ENCODE results near the gene EPSTI1.
A peak's percentile ranks its signal among the peaks of the same experiment; 100 is the strongest.
"Not testable (repeated sequence)": the region's sequence is repeated elsewhere in the genome, so short reads cannot be mapped to it uniquely, and the experiment has no call there.

EPSTI1 gene

DNA sequence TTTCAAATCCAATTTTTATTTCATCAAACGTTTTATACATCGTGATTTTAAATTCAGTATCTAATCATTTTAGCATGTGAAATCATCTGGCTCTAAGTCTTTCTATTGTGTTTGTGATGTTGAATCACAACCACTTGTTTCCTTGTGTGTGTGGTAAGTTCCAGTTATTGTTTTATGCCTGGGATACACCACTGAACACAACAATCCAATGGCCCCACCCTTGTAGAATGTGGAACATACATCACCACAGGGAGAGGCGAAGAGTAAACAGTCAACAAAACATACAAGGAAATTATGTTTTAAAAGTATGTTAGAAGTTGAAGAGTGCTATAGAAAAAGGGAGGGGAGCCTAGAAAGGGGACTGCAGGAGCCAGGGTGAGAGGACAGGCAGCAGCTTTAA lies 100.5 kb downstream of the EPSTI1 start:
- DNase-seq = no peak

DNA sequence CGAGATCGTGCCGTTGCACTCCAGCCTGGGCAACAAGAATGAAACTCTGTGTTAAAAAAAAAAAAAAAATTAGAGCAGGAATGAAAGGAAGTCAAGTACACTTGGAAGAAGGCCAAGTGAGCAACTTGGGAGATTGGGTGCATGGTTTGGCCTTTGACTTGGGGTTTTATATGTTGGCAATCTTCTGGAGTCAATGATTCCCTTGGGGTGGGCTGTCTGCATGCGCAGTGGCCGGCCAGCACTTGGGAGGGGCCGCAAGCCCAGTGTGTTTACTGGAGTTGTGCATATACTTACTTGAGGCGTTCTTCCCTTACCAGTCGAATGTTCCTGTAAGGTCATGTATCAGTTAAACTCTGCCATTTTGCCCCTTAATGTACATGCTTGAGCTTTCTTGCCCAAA lies 106.7 kb downstream of the EPSTI1 start:
- DNase-seq = no peak

DNA sequence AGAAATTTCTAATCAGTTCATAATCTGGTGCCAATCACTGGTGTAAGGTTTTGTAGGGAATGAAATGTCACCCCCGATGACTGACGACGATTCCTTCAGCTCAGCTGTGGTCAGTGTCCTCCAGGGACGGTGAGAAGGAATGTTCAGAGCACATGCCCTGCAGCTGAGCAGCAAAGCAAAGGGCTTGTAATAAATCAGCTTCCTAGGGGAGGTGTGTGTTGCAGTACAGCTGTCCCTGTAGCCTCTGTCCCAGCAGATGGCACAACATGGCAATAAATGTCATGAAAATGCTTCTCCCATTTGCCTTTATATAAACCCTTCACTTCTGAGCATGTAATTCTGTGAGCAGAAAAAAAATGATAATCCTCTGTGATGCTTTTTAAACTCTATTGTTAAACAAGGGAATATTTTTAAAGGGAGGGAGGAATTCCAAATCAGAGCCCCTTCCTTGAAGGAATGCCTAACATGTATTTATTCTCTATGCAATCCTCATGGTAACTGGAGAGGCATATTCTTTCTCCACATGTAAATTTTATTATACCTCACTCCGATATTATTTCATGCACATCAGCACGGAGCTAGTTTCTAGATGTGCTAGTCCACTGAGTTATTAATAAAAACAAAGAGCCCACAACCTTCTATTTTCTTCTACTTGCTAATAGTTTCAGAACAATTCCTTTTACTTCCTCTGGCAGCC lies 108.1 kb downstream of the EPSTI1 start:
- DNase-seq = no peak

DNA sequence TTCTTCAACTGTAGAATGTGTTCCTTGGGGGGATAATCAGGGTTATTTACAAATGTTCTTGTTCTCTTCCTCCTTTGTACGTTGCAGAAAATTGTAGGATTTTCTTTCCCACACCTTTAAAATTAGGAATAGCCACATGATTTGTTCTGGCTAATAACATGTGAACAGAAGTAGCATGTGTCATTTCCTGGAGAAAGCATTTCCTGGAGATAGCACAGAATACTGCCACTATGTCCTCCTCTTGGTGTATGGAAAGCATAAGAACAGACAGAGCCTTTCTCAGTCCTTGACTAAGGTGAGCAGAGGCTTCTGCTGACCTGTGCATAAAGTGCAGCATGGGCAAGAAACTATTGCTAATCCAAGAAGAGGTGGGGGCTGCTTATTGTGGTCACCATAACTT lies 108.9 kb downstream of the EPSTI1 start:
- no peak for DNase-seq

DNA sequence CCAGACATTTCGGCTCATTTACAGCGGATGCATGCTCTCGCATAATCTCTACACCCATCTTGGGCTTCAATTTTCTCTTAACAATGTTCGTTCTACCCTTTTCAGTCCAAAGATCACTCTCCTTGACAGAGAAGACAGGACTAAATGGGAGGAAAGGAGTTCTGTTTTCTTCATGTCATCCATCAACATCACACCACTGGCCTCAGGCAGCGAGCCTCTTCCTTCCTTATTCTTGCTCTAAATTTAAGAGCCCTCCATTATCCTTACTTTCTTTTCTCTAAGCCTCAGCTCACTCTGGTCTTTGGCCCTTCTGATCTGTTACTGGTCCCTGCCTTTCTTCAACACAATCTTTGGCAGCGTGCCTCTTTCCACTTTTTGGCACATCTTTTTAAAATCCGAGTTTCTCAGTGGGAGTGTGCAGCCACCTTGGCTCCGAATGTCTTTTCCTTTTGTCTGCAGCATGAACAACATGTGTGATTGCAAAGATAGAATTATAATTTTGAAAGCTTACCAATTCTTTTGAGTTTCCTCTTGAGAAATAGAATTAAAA lies 111.9 kb downstream of the EPSTI1 start:
- peak in 1 of 2 donors; percentile 11 for DNase-seq

DNA sequence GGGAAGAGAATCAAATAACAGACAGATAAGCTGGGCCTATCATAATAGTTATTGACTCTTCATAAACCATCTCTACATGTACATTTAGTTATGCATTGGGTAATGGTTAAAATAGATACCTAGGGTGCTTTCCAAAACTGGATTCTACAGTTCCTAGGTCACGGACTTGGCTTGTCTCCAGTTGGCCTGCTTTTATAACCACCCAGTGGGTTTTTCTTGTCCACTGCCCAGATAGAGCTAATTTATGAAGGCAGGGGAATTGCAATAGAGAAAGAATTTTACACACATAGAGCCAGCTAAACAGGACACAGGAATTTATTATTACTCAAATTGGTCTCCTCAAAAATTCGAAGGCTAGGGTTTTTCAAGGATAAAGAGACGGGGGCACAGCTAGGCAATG lies 113.3 kb downstream of the EPSTI1 start:
- DNase-seq = no peak

DNA sequence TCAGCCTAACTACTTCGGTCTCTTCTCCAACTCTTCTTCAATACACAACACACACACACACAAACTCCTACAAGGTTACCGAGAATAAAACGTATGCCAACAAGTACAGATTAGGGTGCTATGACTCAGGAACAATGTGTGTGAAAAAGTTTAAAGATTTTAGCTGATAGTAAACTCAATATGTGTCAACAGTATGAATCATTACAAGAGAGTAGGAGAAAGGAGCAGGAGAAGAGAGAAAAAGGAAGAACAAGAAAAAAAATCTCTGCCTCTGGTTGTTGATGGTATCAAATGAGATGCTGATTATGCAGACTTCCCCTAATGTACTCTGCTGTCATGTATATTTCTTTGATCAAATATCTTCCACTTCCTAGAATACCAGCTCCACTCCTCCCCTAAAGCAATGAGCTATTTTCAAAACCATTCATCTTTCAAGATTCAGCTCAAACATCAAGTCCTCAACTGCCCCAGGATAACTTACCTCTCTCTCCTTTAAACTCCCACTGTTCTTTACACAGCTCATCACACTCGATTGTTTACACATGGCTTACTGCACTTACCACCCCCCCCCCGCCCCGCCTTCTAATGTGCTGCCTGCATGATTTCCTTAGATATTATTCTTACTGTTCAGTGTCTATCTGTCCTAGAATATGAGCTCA lies 115.0 kb downstream of the EPSTI1 start:
- DNase-seq = no peak

DNA sequence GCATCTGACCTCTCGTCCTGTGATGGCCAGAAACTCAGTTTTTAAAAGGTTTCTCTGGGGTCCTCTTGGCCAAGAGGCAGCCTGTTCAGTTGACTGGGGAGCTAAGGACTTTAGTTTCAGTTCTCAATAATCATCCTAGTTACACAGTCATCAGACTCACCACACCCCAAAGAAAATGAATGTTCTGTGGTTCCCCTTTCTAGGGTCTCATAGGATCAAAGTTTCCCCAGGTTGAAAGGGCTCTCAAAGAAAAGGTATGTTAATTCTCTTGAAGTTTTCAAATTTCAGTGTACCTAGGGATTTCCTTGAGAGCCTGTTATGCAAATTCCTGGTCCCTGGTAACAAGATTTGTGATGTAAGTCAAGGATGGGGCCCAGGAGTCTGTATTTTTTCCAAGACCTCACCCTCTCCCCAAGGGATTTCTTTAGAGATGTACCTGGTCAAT lies 115.7 kb downstream of the EPSTI1 start:
- no peak for DNase-seq

DNA sequence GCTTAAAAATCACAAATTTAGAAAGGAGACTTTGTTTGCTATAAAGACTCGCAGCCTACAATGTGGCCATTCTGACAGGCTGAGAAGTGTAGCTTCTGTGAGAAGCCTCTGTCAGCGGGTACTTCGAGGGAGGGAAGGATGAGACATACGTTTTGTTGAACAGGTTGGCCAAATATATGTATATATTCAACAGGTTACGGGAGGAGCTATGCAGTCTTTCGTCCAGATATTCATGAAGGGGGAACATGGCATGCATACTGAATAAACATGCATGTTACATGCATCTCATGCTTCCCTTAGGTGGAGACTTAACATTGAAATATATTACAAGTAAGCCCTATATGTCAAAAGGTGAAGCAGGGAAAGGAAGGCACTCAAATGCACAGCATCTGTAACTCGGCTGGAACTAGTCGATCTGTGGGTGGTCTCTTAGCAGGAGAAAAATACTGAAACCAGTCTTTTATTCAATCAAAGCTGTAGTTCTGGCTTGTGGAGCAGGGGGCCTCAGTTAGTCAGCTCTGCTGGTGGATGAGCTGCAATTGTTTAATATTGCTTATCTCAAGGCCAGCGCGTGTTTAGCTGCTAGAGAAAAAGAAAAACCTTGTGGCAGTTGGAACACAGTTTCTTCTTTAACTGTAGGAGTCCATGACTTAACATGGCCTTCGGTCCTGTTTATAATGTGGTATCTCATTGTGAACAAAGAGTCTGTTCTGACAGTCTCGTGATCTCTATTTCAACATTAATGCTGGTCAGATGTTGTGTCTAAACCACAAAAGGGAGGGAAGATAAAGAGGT lies 116.4 kb downstream of the EPSTI1 start:
- DNase-seq = no peak

DNA sequence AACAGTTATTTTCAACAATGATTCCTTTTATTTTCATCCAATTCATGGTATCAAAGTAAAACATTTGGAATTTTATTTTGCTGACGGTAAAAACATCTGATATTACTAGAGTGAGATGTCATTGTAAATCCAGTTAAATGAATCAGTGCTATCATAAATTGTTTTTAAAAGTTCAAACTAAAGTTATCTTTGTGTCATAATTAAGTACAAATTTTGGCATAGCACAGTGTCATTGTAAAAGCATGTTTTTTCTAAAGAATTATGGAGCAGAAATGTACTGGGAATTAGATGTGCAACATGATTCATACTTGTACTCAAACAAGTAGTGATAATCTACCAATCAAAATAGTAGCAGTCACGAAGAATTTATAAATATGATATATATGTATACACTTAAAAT lies 117.8 kb downstream of the EPSTI1 start:
- DNase-seq = no peak

DNA sequence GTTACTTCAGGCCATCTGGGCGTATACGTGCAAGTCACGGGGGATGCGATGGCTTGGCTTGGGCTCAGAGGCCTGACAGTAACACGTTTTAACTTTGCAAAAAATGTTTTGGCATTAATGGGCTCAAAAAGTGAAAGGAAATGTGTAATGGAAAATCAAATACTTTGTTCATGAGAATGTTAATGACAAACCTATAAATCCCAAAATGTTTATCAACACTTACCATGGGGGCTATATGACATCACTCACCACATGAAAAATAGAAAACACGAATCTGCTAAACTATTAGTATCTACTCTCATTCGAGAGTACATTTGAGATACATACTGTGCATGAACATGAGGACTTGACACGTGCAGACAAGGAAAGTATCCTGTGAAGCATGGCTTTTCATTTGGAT lies 119.0 kb downstream of the EPSTI1 start:
- DNase-seq = no peak

DNA sequence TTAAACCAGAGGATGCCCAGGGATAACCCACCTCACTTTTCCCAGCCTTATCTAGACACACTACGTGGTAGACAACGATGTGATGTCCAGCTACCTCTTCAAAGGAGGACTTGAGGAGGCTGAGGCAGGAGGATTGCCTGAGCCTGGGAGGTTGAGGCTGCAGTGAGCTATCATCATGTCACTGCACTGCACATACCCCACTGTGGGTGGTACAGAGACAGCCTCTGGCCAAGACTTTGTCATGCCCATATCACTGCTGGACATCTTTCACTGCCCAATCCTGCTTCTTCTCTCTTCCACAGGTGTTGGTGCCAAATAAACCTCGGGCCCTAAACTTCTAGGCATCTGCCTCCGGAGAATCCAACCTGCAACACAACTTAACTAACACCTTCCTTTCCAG lies 124.8 kb downstream of the EPSTI1 start:
- no peak for DNase-seq

DNA sequence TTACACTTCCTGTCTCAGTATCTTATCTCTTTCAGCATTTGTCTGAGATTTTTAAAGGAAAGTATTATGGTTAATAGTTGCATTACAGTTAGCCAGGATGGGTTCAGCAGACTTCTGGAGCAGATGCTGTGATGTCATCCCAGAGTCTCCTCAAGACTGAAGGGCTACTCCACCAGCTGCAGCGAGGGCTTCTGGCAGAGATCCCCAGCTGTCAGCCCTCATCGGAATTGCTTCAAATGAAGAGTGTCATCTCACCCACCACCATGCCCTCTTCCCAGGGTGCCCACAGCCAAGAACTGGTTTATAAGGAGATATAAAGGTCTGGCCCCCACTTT lies 126.3 kb downstream of the EPSTI1 start:
- no peak for DNase-seq

DNA sequence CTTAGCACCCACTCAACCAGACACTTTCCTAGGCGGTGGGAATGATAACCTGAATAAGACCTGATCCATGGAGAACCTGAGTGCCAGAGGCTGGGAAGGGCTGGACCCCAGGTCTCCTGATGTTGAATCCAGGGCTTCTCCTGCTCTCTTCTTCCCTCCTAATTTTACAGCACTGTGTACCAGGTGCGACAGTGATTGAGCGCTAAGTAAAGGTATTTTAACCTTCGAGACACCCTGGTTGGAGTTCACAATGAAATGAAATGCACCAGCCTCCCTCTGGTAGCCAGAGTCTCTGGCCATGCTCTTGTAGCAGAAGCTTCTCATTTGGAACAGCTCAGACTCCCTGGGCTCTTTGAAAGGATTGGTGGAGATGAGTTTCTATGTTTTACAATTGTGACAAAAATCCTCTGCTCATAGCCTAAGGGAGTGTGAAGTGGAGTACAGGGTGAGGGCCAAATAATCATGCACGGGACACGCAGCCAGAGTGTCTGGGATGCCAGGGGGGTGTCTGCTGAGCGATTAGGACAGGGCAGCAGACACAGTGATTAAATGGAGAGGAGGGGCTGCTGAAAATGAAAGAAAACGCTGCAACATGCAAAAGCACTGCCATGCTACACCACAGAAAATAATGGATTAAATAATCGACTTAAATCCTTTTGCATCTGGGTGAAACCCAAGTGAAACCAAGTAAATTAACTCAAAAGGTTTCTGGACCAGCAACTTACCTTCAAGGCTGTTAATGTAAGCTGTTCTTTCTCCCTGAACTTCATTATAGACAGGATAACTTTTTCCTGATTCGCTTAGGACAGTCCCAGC lies 126.9 kb downstream of the EPSTI1 start:
- no peak for DNase-seq

DNA sequence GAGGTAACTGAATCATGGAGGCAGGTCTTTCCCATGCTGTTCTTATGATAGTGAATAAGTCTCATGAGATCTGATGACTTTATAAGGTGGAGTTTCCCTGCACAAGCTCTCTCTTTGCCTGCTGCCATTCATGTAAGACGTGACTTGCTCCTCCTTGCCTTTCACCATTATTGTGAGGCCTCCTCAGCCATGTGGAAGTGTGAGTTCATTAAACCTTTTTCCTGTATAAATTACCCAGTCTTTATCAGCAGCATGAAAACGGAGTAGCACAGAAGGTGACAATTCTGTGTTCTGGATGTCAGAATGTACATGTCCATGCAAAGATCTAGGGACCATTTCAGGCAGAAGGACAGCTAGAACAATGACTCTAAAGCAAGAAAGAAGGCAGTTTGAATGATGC lies 129.7 kb downstream of the EPSTI1 start:
- not testable (repeated sequence) for DNase-seq

DNA sequence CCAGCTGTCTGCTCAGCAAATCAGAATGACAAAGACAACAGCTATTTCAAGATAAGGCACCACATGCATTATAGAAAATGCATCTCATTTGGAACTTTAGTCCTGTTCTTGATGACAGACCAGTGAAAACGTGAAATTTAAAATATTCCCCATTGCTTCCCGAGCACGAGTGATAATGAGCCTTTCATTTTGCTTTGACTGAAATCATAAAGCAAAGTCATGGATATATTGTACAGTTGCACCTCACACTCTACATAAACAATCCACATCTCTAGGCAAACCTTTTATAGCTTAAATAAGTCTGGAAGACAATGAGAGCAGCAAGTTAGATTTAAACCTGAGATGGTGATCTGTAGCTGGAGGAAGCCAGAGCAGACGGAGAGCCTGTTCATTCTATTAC lies 131.6 kb downstream of the EPSTI1 start:
- DNase-seq = no peak

DNA sequence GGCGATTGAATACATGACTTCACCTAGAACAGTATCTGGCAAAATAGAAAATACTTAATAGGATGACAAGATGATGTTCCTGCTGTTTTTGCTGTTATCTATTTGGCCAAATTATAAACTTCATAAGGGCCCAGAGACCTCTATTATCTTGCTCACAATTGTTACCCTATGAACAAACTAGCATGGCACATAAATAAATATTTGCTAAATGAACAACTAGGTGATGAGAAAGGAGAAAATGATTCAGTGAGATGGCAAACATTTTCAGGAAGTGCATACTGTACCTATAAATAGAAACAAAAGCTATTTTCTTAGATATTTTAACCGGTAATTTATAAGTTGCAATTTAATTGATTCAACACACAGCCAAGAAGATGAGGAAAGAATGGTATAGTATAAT lies 132.3 kb downstream of the EPSTI1 start:
- DNase-seq = no peak

DNA sequence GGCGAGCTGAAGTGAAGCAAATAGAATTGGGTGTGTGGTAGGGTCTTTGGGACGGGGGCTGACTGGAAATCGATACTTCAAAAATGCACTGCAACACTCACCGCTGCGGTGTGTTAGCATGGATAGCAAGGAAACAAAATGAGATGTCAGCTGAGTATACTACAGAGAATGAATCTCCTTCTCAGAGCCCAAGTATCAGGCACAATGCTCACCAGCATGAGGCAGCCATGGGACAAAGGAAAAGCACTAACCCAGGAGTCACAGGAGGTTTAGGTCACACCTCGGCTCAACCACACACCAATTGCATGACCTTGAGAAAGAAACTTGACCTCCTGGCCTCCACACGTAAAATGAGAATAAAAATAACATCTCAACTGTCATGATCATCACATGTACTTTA lies 136.6 kb downstream of the EPSTI1 start:
- no peak for DNase-seq

DNA sequence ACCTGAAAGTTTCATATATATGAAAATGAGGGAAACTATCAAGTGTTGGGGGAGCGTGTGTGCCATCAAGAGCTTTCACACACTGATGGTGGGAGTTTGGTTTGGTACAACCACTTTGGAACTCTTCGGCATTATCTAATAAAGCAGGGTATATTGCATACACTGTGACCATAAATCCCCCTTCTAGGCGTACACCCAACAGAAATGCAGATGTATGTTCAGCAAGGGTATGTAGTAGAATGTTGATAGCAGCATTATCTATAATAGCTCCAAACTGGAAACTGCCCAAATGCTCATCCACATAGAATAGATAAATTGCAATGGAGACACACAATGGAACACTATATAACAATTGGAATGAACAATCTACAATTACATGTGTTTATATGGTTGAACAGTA lies 139.9 kb downstream of the EPSTI1 start:
- no peak for DNase-seq

DNA sequence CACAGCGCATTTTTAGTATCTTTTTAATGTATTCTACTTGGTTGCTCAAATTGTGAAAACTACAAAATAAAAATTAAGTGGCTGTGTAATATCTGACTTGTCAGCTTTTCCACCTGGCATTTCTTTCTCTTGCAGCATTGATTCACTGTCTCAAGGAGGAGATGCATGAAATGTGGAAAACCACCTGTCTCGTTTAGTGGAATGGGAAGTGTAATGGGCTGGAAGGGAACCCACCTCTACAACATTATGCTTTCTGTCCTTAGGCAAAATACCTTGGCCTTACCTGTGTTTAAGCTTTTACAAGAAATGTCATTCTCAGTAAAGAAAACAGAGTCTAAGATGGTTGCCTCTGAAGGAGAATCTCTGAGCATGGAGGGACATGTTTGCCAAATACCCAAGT lies 142.8 kb downstream of the EPSTI1 start:
- no peak for DNase-seq

DNA sequence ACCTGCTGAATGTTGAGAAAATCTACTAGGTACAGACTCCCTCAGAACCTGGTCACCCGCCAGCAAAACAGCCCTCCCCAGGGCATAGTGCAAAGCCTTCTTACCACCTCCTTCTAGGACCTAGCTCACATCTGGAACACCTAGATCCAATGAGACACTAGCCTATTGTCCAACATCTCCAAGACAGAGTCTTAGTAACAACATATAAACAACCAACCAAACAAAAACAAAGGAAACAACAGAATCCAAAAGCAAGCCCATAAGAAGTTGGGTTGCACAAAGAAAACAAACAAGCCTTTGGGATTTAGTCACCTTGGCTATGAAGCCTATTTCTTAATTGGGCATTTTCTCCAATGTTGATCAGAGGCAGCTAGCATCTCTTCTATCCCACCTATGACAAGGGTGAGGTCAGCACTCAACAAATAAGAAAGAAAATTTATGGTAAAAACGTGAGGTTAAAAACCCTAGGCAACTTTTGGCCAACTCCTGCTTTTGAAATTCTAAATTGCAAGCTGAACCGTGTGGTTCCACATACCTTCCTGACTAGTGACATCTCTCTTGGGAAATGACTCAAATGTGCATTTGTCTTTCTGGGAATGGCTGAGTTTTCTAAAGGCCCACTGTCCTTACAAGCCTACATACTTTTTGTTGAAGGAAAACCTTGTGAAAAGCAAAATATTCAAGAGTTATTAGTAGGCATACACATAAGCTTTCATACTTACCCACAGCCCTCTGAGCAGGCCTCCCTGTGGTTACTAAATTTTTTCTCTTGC lies 144.0 kb downstream of the EPSTI1 start:
- DNase-seq = no peak
